Measurements from ENCODE around the gene PAEP.

The PAEP gene

DNA sequence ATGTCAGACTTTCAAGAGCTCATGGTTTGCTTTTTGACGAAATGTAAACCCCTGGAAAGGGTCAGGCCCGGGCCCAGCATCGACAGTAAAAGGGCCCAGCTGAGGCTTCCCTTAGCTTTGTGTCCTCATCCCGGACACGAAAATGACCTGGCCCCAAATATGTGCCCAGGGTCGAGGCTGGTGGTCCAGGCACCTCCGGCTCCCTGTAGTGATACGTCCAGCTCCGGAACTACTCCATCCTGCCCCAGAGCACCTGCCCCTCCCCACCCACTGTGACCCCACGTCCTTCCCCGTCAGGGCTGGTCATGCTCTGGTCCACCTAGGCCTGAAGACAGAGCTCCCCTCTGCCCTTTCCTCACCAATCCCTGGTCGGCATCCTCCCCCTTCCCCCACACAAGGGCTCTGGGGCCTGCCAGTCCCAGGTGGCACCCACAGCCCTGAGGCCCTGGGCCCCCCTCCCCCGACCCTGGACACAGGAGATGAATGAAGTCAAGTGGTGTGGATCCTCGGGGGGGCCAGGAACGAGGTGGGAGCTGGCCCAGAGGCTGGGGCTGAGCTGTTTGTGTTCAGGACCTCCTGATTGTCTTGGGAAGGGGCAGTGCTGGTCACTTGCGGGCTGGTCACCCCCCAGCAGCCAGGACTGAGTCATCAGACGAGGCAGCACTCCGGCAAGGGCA lies 9.4 kb upstream of the PAEP start:
- Histone ChIP-seq H3K4me1 (ENCODE audit: control insufficient read depth, insufficient read depth, low read length, poor library complexity, severe bottlenecking) (no peaks in the 10 kb centered on the region), H3K36me3 (ENCODE audit: control insufficient read depth, insufficient read depth, low read length) (no peaks in the 10 kb centered on the region), H3K27ac (ENCODE audit: low read depth, low read length, severe bottlenecking) (no peak overlapping the region), H3K9me3 (ENCODE audit: control insufficient read depth, low read length) (no peaks in the 10 kb centered on the region), H3K4me3 (ENCODE audit: extremely low read depth, insufficient read depth, low read length, poor library complexity, severe bottlenecking) (no peak overlapping the region)
- WGBS, 2 experiments (ENCODE audit: insufficient coverage in 2 of 2) = 90 to 94% methylated on average over 11 to 16 of the region's 18 CpGs

- no peak overlapping the region for H3K27ac ChIP-seq (ENCODE audit: low read depth, low read length, severe bottlenecking)
- no peak overlapping the region for H3K4me3 ChIP-seq (ENCODE audit: extremely low read depth, insufficient read depth, low read length, poor library complexity, severe bottlenecking)
- H3K36me3 ChIP-seq (ENCODE audit: control insufficient read depth, insufficient read depth, low read length) = no peaks in the 10 kb centered on the region
- H3K9me3 ChIP-seq (ENCODE audit: control insufficient read depth, low read length) = no peaks in the 10 kb centered on the region
- WGBS, 2 experiments (ENCODE audit: insufficient coverage in 2 of 2) = 91% methylated on average over 4 to 10 of the region's 19 CpGs
- H3K4me1 ChIP-seq (ENCODE audit: control insufficient read depth, insufficient read depth, low read length, poor library complexity, severe bottlenecking) = no peaks in the 10 kb centered on the region
Observed at GRCh38 chr9:135552698-135553171, 8.8 kb upstream of the PAEP start.

DNA sequence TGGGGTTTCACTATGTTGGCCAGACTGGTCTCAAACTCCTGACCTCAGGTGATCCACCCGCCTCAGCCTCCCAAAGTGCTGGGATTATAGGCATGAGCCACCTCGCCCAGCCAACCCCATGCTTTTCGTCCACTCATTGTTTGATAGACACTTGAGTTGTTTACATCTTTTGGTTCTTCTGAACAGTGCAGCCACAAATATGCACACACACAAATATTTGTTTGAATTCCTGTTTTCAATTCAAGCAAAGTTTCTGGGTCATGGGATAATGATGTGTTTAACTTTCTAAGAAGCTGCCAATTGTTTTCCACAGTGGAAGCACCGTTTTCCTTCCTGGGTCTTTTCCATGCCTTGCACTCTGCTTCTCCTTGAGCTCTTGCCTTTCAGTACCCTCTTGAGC lies 6.8 kb upstream of the PAEP start:
- H3K27ac ChIP-seq (ENCODE audit: low read depth, low read length, severe bottlenecking) = no peak overlapping the region
- no peaks in the 10 kb centered on the region for H3K36me3 ChIP-seq (ENCODE audit: control insufficient read depth, insufficient read depth, low read length)
- H3K4me3 ChIP-seq (ENCODE audit: extremely low read depth, insufficient read depth, low read length, poor library complexity, severe bottlenecking) = no peak overlapping the region
- no peaks in the 10 kb centered on the region for H3K9me3 ChIP-seq (ENCODE audit: control insufficient read depth, low read length)
- 86 to 91% methylated on average over 4 of the region's 4 CpGs for WGBS, 2 experiments (ENCODE audit: insufficient coverage in 2 of 2)
- peaks cover 4% of the 10 kb centered on the region for H3K4me1 ChIP-seq (ENCODE audit: control insufficient read depth, insufficient read depth, low read length, poor library complexity, severe bottlenecking)

DNA sequence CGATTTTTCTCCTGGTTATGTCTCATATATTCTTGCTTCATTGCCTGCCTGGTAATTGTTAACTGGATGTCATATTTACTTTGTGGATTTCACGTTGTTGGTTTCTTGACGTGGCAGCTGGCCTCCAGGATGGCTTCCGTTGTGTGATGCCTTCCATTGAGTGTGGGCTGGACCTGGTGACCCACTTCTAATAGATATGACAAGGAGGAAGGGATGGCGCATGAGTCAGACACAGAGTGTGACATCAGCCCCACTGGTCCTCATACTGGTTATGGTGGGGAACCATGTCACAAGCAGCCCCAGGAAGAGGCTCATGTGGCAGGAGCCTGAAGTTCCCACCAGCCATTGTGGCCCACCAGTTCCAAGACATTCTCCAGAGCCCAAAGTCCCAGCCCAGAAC lies 6.4 kb upstream of the PAEP start:
- Histone ChIP-seq H3K36me3 (ENCODE audit: control insufficient read depth, insufficient read depth, low read length) (no peaks in the 10 kb centered on the region), H3K27ac (ENCODE audit: low read depth, low read length, severe bottlenecking) (no peak overlapping the region), H3K4me3 (ENCODE audit: extremely low read depth, insufficient read depth, low read length, poor library complexity, severe bottlenecking) (no peak overlapping the region), H3K4me1 (ENCODE audit: control insufficient read depth, insufficient read depth, low read length, poor library complexity, severe bottlenecking) (peaks cover 5% of the 10 kb centered on the region), H3K9me3 (ENCODE audit: control insufficient read depth, low read length) (no peaks in the 10 kb centered on the region)
- WGBS, 2 experiments (ENCODE audit: insufficient coverage in 2 of 2) = 80 to 100% methylated on average over 2 to 4 of the region's 5 CpGs

- no peak overlapping the region for H3K4me3 ChIP-seq (ENCODE audit: extremely low read depth, insufficient read depth, low read length, poor library complexity, severe bottlenecking)
- H3K9me3 ChIP-seq (ENCODE audit: control insufficient read depth, low read length) = no peaks in the 10 kb centered on the region
- peaks cover 5% of the 10 kb centered on the region for H3K4me1 ChIP-seq (ENCODE audit: control insufficient read depth, insufficient read depth, low read length, poor library complexity, severe bottlenecking)
- no peaks in the 10 kb centered on the region for H3K36me3 ChIP-seq (ENCODE audit: control insufficient read depth, insufficient read depth, low read length)
- WGBS, 2 experiments (ENCODE audit: insufficient coverage in 2 of 2) = 77 to 93% methylated on average over 14 of the region's 16 CpGs
- H3K27ac ChIP-seq (ENCODE audit: low read depth, low read length, severe bottlenecking) = no peak overlapping the region
Observed at GRCh38 chr9:135555910-135556309, 5.6 kb upstream of the PAEP start.

DNA sequence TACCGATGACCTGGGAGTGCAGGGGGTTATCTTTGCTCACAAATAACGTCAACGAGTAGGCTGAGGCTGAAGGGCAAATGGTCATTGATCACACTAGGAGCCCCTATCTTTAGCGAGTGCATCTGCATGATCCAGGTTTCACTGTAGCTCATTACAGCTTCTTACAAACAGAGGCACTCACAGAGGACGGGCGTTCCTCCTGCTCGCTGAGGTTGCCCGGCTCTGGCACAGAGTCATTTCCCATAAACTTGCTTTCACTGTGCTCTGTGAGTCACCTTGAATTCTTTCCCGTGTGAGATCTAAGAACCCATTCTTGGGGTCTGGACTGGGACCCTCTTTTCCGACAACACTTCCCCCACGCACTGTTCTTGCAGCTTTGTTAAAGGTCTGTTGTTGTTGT lies 1.9 kb upstream of the PAEP start:
- WGBS, 2 experiments (ENCODE audit: insufficient coverage in 2 of 2) = 84 to 89% methylated on average over 9 of the region's 11 CpGs
- Histone ChIP-seq H3K4me1 (ENCODE audit: control insufficient read depth, insufficient read depth, low read length, poor library complexity, severe bottlenecking) (peaks cover 5% of the 10 kb centered on the region), H3K36me3 (ENCODE audit: control insufficient read depth, insufficient read depth, low read length) (no peaks in the 10 kb centered on the region), H3K4me3 (ENCODE audit: extremely low read depth, insufficient read depth, low read length, poor library complexity, severe bottlenecking) (no peak overlapping the region), H3K9me3 (ENCODE audit: control insufficient read depth, low read length) (no peaks in the 10 kb centered on the region), H3K27ac (ENCODE audit: low read depth, low read length, severe bottlenecking) (no peak overlapping the region)

DNA sequence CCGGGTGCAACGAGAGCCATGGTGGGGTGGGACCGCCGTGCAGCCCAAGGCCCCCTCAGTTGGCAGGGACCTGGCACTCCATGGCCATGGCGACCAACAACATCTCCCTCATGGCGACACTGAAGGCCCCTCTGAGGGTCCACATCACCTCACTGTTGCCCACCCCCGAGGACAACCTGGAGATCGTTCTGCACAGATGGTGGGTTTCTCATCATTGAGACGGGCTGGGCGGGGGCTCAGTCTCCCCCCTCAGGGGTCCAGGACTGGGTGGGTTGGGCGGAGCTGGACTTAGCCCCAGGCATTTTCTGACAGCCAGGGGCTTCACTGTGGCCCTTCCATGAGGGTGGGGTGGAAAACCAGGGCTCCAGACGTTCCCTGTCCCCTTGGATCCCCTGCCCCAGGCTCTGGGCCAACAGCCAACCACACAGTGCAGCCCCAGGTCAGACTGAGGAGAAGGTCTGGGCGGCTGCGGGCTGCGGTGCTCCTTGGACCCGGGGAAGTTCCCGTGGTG lies 734 bp downstream of the PAEP start:
- Histone ChIP-seq H3K4me1 (ENCODE audit: control insufficient read depth, insufficient read depth, low read length, poor library complexity, severe bottlenecking) (peaks cover 5% of the 10 kb centered on the region), H3K4me3 (ENCODE audit: extremely low read depth, insufficient read depth, low read length, poor library complexity, severe bottlenecking) (no peak overlapping the region), H3K27ac (ENCODE audit: low read depth, low read length, severe bottlenecking) (no peak overlapping the region), H3K9me3 (ENCODE audit: control insufficient read depth, low read length) (no peaks in the 10 kb centered on the region), H3K36me3 (ENCODE audit: control insufficient read depth, insufficient read depth, low read length) (no peaks in the 10 kb centered on the region)
- WGBS, 2 experiments (ENCODE audit: insufficient coverage in 2 of 2) = 92 to 93% methylated on average over 11 to 15 of the region's 17 CpGs

GRCh38 chr9:135563039-135563476 lies 1.5 kb downstream of the PAEP start:
- H3K36me3 ChIP-seq (ENCODE audit: control insufficient read depth, insufficient read depth, low read length) = no peaks in the 10 kb centered on the region
- H3K4me1 ChIP-seq (ENCODE audit: control insufficient read depth, insufficient read depth, low read length, poor library complexity, severe bottlenecking) = peaks cover 5% of the 10 kb centered on the region
- 57% methylated on average over 1 of the region's 1 CpG; no CpG with 5 or more reads in 1 of the 2 experiments for WGBS, 2 experiments (ENCODE audit: insufficient coverage in 2 of 2)
- H3K9me3 ChIP-seq (ENCODE audit: control insufficient read depth, low read length) = no peaks in the 10 kb centered on the region
- no peak overlapping the region for H3K27ac ChIP-seq (ENCODE audit: low read depth, low read length, severe bottlenecking)
- no peak overlapping the region for H3K4me3 ChIP-seq (ENCODE audit: extremely low read depth, insufficient read depth, low read length, poor library complexity, severe bottlenecking)

- no peaks in the 10 kb centered on the region for H3K36me3 ChIP-seq (ENCODE audit: control insufficient read depth, insufficient read depth, low read length)
- no peak overlapping the region for H3K4me3 ChIP-seq (ENCODE audit: extremely low read depth, insufficient read depth, low read length, poor library complexity, severe bottlenecking)
- H3K9me3 ChIP-seq (ENCODE audit: control insufficient read depth, low read length) = peaks cover 2% of the 10 kb centered on the region
- H3K27ac ChIP-seq (ENCODE audit: low read depth, low read length, severe bottlenecking) = no peak overlapping the region
- 88 to 91% methylated on average over 8 to 9 of the region's 12 CpGs for WGBS, 2 experiments (ENCODE audit: insufficient coverage in 2 of 2)
- peaks cover 5% of the 10 kb centered on the region for H3K4me1 ChIP-seq (ENCODE audit: control insufficient read depth, insufficient read depth, low read length, poor library complexity, severe bottlenecking)
Observed at GRCh38 chr9:135563858-135564257, 2.3 kb downstream of the PAEP start.

- WGBS, 2 experiments (ENCODE audit: insufficient coverage in 2 of 2) = 85 to 97% methylated on average over 4 to 9 of the region's 9 CpGs
- no peaks in the 10 kb centered on the region for H3K4me1 ChIP-seq (ENCODE audit: control insufficient read depth, insufficient read depth, low read length, poor library complexity, severe bottlenecking)
- H3K27ac ChIP-seq (ENCODE audit: low read depth, low read length, severe bottlenecking) = no peak overlapping the region
- peaks cover 9% of the 10 kb centered on the region for H3K9me3 ChIP-seq (ENCODE audit: control insufficient read depth, low read length)
- H3K36me3 ChIP-seq (ENCODE audit: control insufficient read depth, insufficient read depth, low read length) = no peaks in the 10 kb centered on the region
- no peak overlapping the region for H3K4me3 ChIP-seq (ENCODE audit: extremely low read depth, insufficient read depth, low read length, poor library complexity, severe bottlenecking)
Observed at GRCh38 chr9:135565141-135565628, 3.6 kb downstream of the PAEP start.

DNA sequence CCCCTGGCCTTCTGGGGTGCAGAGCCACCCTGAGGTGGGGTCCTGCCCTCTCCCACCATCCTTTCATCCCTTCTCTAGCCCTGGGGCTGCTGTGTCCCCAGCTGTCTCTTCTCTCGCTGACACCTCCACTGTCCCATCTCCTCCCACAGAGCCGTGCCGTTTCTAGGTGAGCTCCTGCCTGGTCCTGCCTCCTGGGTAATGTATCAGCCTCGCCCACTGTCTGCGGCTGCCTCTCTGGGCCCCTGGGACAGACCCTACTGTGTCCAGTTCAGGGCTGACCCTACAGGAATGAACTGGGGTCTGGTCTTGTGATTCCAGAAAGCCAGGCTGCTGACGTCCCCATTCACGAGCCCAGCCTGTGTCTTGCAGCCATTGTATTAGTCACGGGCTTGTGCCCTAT lies 4.1 kb downstream of the PAEP start:
- Histone ChIP-seq H3K4me1 (ENCODE audit: control insufficient read depth, insufficient read depth, low read length, poor library complexity, severe bottlenecking) (no peaks in the 10 kb centered on the region), H3K9me3 (ENCODE audit: control insufficient read depth, low read length) (peaks cover 9% of the 10 kb centered on the region), H3K36me3 (ENCODE audit: control insufficient read depth, insufficient read depth, low read length) (no peaks in the 10 kb centered on the region), H3K4me3 (ENCODE audit: extremely low read depth, insufficient read depth, low read length, poor library complexity, severe bottlenecking) (no peak overlapping the region), H3K27ac (ENCODE audit: low read depth, low read length, severe bottlenecking) (no peak overlapping the region)
- WGBS, 2 experiments (ENCODE audit: insufficient coverage in 2 of 2) = 90 to 94% methylated on average over 5 to 7 of the region's 8 CpGs

Data from mesodermal cell (in vitro differentiated cells).